Stimulated activated CD8-positive, alpha-beta memory T cell treated with anti-CD3 and anti-CD28 coated beads, Interleukin-2, amount 100 ng/mL, for 1 hour (primary cell): ENCODE measurements around the gene ABO.
A peak's percentile ranks its signal among the peaks of the same experiment; 100 is the strongest.
"Not testable (repeated sequence)": the region's sequence is repeated elsewhere in the genome, so short reads cannot be mapped to it uniquely, and the experiment has no call there.

Source experiments
- DNase-seq, 2 donors: peaks; one replicate each; pipeline ENCODE4 v3.0.0-alpha.2; 2020; ENCODE audit warnings: low read depth in 2 of 2

The ABO gene

GRCh38 chr9:133242991-133243390 is 32.0 kb downstream of the ABO start:
- no peak for DNase-seq

- DNase-seq, result no peak
These were observed 32.8 kb downstream of the ABO start for GRCh38 chr9:133242241-133242640.

GRCh38 chr9:133239533-133240090 is 35.4 kb downstream of the ABO start:
- DNase-seq, result no peak

- DNase-seq, result peak in 1 of 2 donors; percentile 43
These were observed 36.0 kb downstream of the ABO start for GRCh38 chr9:133238851-133239532.

- peak in 1 of 2 donors; percentile 24 for DNase-seq
These were observed 36.6 kb downstream of the ABO start for GRCh38 chr9:133238272-133238850.

- DNase-seq, result no peak
These were observed 37.8 kb downstream of the ABO start for GRCh38 chr9:133237035-133237731.

- DNase-seq, result not testable (repeated sequence)
These were observed 38.5 kb downstream of the ABO start for GRCh38 chr9:133236291-133237034.

- DNase-seq, result no peak
These were observed 39.3 kb downstream of the ABO start for GRCh38 chr9:133235549-133236222.

GRCh38 chr9:133234577-133235322 is 40.3 kb downstream of the ABO start:
- DNase-seq, result no peak

GRCh38 chr9:133233681-133234432 is 41.1 kb downstream of the ABO start:
- no peak for DNase-seq

GRCh38 chr9:133231934-133232568 is 43.0 kb downstream of the ABO start:
- not testable (repeated sequence) for DNase-seq

- DNase-seq, result not testable (repeated sequence)
These were observed 44.5 kb downstream of the ABO start for GRCh38 chr9:133230514-133230913.

GRCh38 chr9:133230093-133230492 is 44.9 kb downstream of the ABO start:
- no peak for DNase-seq

GRCh38 chr9:133228474-133229193 is 46.4 kb downstream of the ABO start:
- DNase-seq, result not testable (repeated sequence)

- DNase-seq, result not testable (repeated sequence)
These were observed 47.0 kb downstream of the ABO start for GRCh38 chr9:133227996-133228395.

- DNase-seq, result no peak
These were observed 47.6 kb downstream of the ABO start for GRCh38 chr9:133227242-133227860.

GRCh38 chr9:133226219-133227171 is 48.5 kb downstream of the ABO start:
- DNase-seq, result no peak
